Thymus (tissue), 11 donors: Measurements from ENCODE around the gene SMS. TPM values are rescaled to one million over a fixed set of nuclear protein-coding genes. Genes with fewer than 3 reads are reported as not detected.
"Not testable (repeated sequence)": the region's sequence is repeated elsewhere in the genome, so short reads cannot be mapped to it uniquely, and the experiment has no call there.

Source experiments
- DNase-seq, 9 donors: peaks; one replicate each; pipeline ENCODE4 v3.0.0-alpha.2; 2013; ENCODE audit warnings: low spot score in 9 of 9, low read depth in 6 of 9, missing footprints in 1 of 9
- H3K27ac ChIP-seq, 2 donors: one replicate each; pipeline ENCODE4 v1.5.1; 2013; ENCODE audit warnings: control low read depth in 1 of 2, low read depth in 1 of 2, low read length in 1 of 2, mild to moderate bottlenecking in 1 of 2, moderate library complexity in 1 of 2
- H3K27me3 ChIP-seq, 2 donors: one replicate each; pipeline ENCODE4 v1.5.1; 2013; ENCODE audit warnings: low read length in 1 of 2; ENCODE audit not compliant: control insufficient read depth in 2 of 2, insufficient read depth in 1 of 2
- H3K36me3 ChIP-seq, 2 donors: one replicate each; pipeline ENCODE4 v1.5.1; 2013; ENCODE audit warnings: low read length in 1 of 2, mild to moderate bottlenecking in 1 of 2, moderate library complexity in 1 of 2; ENCODE audit not compliant: control insufficient read depth in 2 of 2, insufficient read depth in 2 of 2
- H3K4me1 ChIP-seq, 2 donors: one replicate each; pipeline ENCODE4 v1.5.1; 2013; ENCODE audit warnings: low read length in 2 of 2; ENCODE audit not compliant: control insufficient read depth in 2 of 2, insufficient read depth in 2 of 2
- H3K4me3 ChIP-seq, 2 donors: one replicate each; pipeline ENCODE4 v1.5.1; 2013; ENCODE audit warnings: low read length in 2 of 2, control low read depth in 1 of 2, mild to moderate bottlenecking in 1 of 2
- H3K9me3 ChIP-seq, 2 donors: one replicate each; pipeline ENCODE4 v1.5.1; 2013; ENCODE audit warnings: low read length in 1 of 2, mild to moderate bottlenecking in 1 of 2; ENCODE audit not compliant: control insufficient read depth in 2 of 2, insufficient read depth in 1 of 2
- WGBS: extraction: QIAGEN DNeasy Blood & Tissue Kit; methylation state at CpG from one replicate; pipeline ENCODE4 v1.1.7; 2013; 5-methylcytosine and 5-hydroxymethylcytosine counted together
- polyA plus RNA-seq: library from polyadenylated mRNA; stranded (reverse); fragments of 200-250 nt; gene quantifications from one replicate; pipeline ENCODE4 v1.2.3, GENCODE V29; 2013
- total RNA-seq: library from RNA; stranded (reverse); fragments of 120-200 nt; gene quantifications from one replicate; pipeline ENCODE4 v1.2.4, GENCODE V29; 2013
- donor health status: healthy.

The SMS gene
- total and polyA plus RNA-seq, 2 donors: 69.9 to 81.2 TPM

GRCh38 chrX:21946925-21947641, 6.6 kb downstream of the SMS start:
- H3K4me3 ChIP-seq: no peak overlapping the region
- WGBS: 51% methylated on average over 7 of the region's 7 CpGs
- H3K36me3 ChIP-seq: no peaks in the 10 kb centered on the region
- no peaks in the 10 kb centered on the region for H3K27me3 ChIP-seq
- no peak for DNase-seq
- peaks cover 3 to 8% of the 10 kb centered on the region in 2 donors for H3K4me1 ChIP-seq
- H3K9me3 ChIP-seq: no peaks in the 10 kb centered on the region
- H3K27ac ChIP-seq: no peak overlapping the region

- Histone ChIP-seq H3K4me1 (peaks cover 3 to 7% of the 10 kb centered on the region in 2 donors), H3K9me3 (no peaks in the 10 kb centered on the region), H3K4me3 (no peak overlapping the region), H3K36me3 (no peaks in the 10 kb centered on the region), H3K27ac (no peak overlapping the region), H3K27me3 (no peaks in the 10 kb centered on the region)
- DNase-seq: no peak
- WGBS: 96% methylated on average over 6 of the region's 6 CpGs
Observed at GRCh38 chrX:21947671-21948070, 7.2 kb downstream of the SMS start.

DNA sequence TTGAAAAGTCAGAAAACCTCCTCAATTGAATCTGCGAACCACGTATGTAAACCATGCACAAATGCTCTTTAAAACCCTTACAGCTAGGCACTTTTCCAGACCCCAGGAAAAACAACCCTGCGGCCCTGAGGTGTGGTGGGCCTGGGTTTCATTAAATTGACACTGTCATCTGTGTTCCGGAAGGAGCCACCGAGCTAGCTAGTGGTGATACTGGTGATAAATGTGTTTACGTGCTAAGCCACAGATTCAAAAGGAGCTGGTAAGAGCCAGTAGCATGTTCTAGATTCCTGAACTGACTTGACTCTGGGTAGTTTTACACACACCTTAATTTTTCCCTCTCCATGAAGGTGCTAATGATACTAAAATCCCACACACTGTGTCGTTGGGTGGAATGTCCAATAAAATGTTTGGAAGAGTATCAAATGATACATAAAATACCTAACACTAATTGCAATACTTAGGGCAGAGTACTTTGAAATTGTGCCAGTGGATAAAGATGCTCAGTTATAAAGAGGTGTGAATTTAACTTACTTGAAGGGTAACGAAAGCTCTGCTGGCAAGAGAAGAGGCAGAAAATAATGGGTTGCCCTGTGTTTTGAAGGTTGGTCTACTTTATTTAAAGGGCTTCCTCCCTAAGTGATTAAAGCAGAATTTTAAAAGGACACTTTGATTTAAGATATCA, 8.5 kb downstream of the SMS start:
- WGBS: 94% methylated on average over 8 of the region's 8 CpGs
- no peaks in the 10 kb centered on the region for H3K9me3 ChIP-seq

DNA sequence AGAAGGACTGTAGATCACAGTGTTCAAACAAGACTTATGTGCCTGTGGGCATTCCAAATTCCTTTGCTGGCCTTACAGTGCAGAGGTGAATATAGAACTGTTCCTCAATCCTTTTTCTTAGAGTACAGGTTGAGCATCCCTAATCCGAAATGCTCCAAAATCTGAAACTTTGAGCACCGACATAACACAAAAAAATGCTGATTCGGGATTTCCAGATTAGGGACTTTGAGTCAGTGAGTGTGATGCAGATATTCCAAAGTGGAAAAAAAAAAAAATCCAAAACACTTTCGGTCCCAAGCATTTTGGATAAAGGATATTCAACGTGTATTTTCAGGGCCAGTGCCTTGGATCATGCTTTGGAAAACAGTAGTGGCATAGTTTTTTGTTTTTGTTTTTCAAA, 9.2 kb downstream of the SMS start:
- H3K27ac ChIP-seq: no peak overlapping the region
- H3K4me3 ChIP-seq: no peak overlapping the region
- peaks cover 3 to 7% of the 10 kb centered on the region in 2 donors for H3K4me1 ChIP-seq
- no peaks in the 10 kb centered on the region for H3K27me3 ChIP-seq
- WGBS: 96% methylated on average over 5 of the region's 5 CpGs
- no peaks in the 10 kb centered on the region for H3K36me3 ChIP-seq
- DNase-seq: no peak
- no peaks in the 10 kb centered on the region for H3K9me3 ChIP-seq

More for the DNA sequence above, 8.5 kb downstream of the SMS start:
- Histone ChIP-seq H3K4me1 (peaks cover 3 to 7% of the 10 kb centered on the region in 2 donors), H3K36me3 (no peaks in the 10 kb centered on the region), H3K4me3 (no peak overlapping the region), H3K27ac (no peak overlapping the region), H3K27me3 (no peaks in the 10 kb centered on the region)
- no peak for DNase-seq

- H3K27ac ChIP-seq, H3K4me3 ChIP-seq, H3K27me3 ChIP-seq, H3K4me1 ChIP-seq, H3K9me3 ChIP-seq, H3K36me3 ChIP-seq, DNase-seq: not testable (repeated sequence)
- 97% methylated on average over 1 of the region's 1 CpG for WGBS
Observed at GRCh38 chrX:21950557-21950956, 10.0 kb downstream of the SMS start.

- DNase-seq: no peak
- H3K4me3 ChIP-seq: no peak overlapping the region
- no peaks in the 10 kb centered on the region for H3K9me3 ChIP-seq
- no peak overlapping the region for H3K27ac ChIP-seq
- H3K27me3 ChIP-seq: no peaks in the 10 kb centered on the region
- no peaks in the 10 kb centered on the region for H3K36me3 ChIP-seq
- no peaks in the 10 kb centered on the region for H3K4me1 ChIP-seq
- 83% methylated on average over 6 of the region's 6 CpGs for WGBS
Observed at GRCh38 chrX:21952624-21953023, 12.1 kb downstream of the SMS start.

DNA sequence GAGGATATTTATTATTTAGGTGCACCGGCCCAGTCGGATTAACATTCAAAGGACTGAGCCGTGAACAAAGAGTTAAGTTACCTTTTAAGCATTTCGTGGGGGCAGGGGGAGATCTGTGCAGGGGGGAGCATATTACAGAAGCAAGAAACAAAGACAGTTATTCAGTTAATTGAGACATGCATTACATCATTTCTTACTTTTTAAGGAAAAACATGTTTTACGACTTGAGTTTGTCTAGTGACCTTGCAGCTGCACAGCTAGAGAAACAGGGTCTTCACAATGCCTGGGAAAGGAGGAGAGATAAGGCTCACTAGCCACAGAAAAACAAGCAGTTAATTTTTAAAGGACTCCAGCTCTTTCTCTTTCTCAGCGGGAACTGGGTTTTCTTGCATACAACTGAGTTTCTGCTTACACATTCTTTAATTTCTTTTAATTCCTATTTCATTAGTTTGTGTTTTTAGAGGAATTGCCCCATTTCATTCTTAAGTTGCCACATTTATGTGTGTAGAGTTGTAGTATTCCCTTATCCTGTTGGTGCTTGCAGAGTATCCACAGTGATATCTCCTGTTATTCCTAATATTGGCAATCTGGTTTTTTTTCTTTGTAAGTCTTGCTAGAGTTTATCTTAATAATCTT, 12.8 kb downstream of the SMS start:
- not testable (repeated sequence) for H3K27me3 ChIP-seq, H3K4me3 ChIP-seq, H3K36me3 ChIP-seq, H3K9me3 ChIP-seq, H3K27ac ChIP-seq, H3K4me1 ChIP-seq, DNase-seq
- 90% methylated on average over 6 of the region's 6 CpGs for WGBS

- H3K27me3 ChIP-seq: no peaks in the 10 kb centered on the region
- WGBS: 38% methylated on average over 7 of the region's 7 CpGs
- no peak overlapping the region for H3K27ac ChIP-seq
Observed at GRCh38 chrX:21955403-21956189, 15.1 kb downstream of the SMS start.

More at GRCh38 chrX:21955403-21956189, 15.1 kb downstream of the SMS start:
- Histone ChIP-seq H3K36me3 (no peaks in the 10 kb centered on the region), H3K4me1 (peaks cover 2 to 14% of the 10 kb centered on the region in 2 donors), H3K9me3 (no peaks in the 10 kb centered on the region), H3K4me3 (no peak overlapping the region)
- no peak for DNase-seq
